ENCODE results near the gene NAALADL2.
"Not testable (repeated sequence)": the region's sequence is repeated elsewhere in the genome, so short reads cannot be mapped to it uniquely, and the experiment has no call there.

Gene NAALADL2

GRCh38 chr3:175443682-175444081 is 584.5 kb downstream of the NAALADL2 start:
- DNase-seq = no peak

DNA sequence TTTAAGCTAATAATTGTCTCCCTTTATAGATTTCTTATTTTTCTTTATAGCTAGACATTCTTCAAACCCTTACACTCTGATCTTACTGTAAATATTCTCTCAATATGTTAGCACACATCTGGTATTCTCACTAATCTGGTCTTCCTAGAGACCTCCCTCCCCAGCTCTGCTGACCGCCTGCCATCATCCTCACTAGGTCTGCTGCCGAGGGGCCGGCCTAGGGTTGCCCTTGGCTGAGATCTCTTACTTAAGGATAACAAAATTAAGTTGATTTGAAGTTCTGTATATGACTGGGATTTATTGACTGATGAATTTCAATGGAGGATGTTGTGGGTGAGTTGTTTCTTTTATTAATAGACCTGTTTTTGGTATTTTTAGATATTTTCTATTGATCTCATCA is 586.6 kb downstream of the NAALADL2 start:
- no peak for DNase-seq

- DNase-seq = no peak
Observed at GRCh38 chr3:175447521-175447920, 588.4 kb downstream of the NAALADL2 start.

- DNase-seq = no peak
Observed at GRCh38 chr3:175453361-175453760, 594.2 kb downstream of the NAALADL2 start.

DNA sequence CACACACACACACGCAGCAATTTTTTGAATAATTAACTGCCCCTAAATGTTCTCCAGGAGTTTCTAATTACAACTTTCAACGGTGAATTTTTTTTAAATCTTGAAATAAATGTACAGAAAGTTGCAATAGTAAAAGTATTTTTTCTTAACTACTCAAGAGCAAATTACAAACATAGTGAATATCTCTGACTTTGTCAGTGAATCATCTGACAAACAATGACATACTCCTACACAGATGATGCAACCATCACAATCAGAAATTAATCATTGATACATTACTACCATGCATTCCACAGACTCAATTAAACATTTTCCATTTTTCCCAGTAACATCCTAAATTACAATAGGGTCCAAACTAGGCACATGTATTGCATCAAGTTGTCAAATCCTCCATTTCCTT is 597.3 kb downstream of the NAALADL2 start:
- no peak for DNase-seq

GRCh38 chr3:175457301-175457700 is 598.2 kb downstream of the NAALADL2 start:
- DNase-seq = no peak

DNA sequence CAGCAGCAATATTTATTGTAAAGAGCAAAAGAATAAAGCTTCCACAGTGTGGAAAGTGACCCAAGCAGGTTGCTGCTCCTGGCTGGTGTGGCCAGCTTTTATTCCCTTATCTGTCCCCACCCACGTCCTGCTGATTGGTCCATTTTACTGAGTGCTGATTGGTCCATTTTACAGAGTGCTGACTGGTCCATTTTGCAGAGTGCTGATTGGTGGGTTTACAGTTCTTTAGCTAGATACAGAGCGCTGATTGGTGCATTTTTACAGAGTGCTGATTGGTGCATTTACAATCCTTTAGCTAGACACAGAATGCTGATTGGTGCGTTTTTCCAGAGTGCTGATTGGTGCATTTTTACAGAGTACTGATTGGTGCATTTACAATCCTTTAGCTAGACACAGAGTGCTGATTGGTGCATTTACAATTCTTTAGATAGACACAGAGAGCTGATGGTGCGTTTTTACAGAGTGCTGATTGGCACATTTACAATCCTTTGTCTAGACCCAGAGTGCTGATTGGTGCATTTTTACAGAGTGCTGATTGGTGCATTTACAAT is 601.8 kb downstream of the NAALADL2 start:
- DNase-seq = not testable (repeated sequence)

GRCh38 chr3:175464362-175464761 is 605.2 kb downstream of the NAALADL2 start:
- DNase-seq = no peak

DNA sequence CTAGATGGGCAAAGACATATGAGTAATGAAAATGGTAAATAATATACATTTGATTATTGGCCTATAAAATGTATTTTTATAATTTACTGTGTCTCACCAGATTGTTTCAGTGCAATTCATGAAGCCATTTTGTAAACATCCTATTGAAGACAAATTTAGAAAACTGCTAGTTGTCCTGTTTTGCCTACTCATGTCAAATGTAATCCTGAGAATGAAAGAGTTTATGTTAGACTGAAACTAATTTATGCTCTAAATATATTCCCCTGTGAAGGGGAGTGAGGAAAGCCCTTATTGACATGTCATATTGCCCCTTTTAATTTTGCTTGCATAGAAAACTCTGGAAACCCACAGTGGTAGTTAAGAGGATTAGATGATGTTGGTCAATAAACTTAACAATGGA is 610.0 kb downstream of the NAALADL2 start:
- DNase-seq = no peak

GRCh38 chr3:175475765-175476164 is 616.6 kb downstream of the NAALADL2 start:
- DNase-seq = no peak

DNA sequence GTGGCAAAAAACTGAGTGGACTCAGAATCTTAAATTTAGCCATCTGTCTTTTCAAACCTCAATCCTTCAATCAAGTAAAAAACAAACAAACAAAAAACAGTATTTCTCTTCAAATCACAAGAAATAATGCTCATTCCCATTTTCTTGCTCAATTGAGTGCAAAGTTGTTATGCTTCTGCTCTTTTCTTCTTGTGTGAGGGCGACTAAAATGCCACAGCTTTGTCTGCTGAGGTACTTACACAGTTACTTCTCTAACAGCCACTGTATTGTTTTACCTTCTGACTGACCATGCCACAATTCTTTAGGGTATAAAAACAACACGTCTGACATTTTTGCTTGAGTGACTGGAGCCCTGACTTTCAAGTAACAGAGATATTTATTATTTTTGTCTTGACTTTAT is 617.4 kb downstream of the NAALADL2 start:
- no peak for DNase-seq

DNA sequence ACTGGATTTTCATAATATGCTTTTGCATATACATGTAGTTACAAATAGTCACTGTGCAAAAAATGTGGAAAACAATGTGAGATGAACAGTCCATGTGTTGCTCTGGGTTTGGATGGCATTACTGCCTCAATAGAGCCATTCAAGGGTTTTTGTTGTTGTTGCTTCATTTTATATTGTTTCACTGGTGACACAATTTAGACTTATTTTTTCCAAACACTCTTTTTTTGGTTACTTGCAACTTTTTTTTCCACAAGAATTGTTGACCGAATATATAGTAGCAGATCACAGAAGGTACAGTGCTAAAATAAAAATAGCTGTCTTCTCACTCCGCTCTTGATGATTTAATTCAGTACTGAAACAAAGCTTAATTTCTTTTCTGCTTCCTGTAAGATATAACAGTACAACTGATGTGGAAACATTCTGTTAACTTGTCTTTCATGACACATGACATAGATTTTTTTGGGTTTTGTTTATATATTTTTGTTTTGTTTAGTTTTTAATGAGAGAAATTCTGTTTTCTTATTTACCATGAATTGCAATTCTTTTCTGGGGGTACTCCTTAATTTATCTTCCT is 618.6 kb downstream of the NAALADL2 start:
- DNase-seq = no peak

GRCh38 chr3:175478301-175478700 is 619.2 kb downstream of the NAALADL2 start:
- no peak for DNase-seq

GRCh38 chr3:175479175-175479574 is 620.0 kb downstream of the NAALADL2 start:
- DNase-seq = no peak

DNA sequence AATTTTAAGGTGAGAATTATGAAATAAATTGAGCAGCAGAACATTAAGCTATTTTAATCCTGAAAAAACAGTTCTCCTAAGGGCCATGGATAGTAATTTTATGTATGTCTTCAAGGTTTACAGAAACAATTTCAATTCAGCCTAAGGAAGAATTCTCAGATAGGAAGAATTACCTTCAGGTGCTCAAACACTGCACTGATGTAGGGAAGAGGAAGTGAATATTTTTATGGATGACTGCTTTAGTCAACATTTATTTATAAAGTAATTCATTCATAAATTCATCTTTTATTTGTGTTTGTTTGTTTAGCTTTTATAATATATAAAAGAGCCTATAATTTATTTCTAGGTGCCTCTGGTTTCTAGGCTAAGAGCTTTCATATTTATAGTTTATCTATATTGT is 620.7 kb downstream of the NAALADL2 start:
- DNase-seq = no peak

DNA sequence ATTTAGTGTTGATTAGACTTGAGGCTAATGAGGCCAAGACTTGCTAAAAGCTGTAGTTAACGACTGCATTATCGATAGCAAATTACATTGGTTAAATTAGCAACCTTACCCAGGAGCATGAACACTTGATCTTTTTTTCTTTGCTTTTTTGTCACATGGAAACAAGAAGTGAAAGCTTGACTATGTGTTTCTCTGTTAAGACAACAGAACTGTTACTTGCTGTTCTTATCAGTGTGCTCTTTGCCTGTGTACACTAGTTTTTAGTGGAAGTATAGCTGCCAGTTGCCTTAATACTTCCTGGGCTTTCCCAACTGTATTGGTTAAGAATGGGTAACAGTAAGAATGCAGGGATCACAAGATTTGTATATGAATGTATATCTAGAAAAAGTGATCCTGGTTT is 625.5 kb downstream of the NAALADL2 start:
- DNase-seq = no peak

GRCh38 chr3:175485436-175485835 is 626.3 kb downstream of the NAALADL2 start:
- DNase-seq = no peak

DNA sequence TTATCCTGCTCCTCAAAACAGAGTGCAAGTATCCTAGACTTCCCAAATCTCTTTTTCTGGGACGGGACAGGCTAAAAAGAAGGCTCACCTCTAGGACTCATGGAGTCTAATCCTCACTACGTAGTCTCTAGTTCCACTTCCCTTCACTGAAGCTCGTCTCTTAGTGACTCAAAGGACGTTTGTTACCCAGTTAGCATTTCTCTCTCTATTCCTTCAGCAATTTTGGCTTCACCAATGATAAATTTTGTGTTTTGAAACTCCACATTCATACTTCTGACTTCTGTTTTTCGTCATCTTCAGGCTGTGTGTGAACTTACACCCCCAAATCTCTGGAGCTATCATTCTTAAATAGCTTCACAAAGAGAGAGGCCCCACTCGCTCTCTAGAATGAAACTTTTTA is 627.1 kb downstream of the NAALADL2 start:
- no peak for DNase-seq

GRCh38 chr3:175489406-175489805 is 630.3 kb downstream of the NAALADL2 start:
- DNase-seq = no peak

- DNase-seq = no peak
Observed at GRCh38 chr3:175493301-175493700, 634.2 kb downstream of the NAALADL2 start.

- DNase-seq = peak; percentile 26
Observed at GRCh38 chr3:175495331-175495730, 636.2 kb downstream of the NAALADL2 start.

DNA sequence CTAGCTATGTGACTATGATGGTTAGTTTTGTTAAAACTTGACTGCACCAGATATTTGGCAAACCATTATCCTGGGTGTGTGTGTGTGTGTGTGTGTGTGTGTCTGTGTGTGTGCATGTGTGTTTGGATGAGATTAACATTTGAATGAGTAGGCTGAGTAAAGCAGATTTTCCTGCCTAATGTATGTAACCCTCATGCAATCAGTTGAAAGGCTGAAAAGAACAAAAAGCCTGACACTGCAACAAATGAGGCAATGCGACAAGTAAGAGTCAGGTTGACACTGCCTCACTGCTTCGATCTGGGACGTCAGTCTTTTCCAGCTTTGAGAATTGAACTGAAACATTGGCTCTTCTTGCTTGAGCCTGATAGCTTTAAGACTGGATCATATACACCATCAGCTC is 643.0 kb downstream of the NAALADL2 start:
- no peak for DNase-seq

GRCh38 chr3:175511219-175511785 is 652.2 kb downstream of the NAALADL2 start:
- DNase-seq = no peak

DNA sequence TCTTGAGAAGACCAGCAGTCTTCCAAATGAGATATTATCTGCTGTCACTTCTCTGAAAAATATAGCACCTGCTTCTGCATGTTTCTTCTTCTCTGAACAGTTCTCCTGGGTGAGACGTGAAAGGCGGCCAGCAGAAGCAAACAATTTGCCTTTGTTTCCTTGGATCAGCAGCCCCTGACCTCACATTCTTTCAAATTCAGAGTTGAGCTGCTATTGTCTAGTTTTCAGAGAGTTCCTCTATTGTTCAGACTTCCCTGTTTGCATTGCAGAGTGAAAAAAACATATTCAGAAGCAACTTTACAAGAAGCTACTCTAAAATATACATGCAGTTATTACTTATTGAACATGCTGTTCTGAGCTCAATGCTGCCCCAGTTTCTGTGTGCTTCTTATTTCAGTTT is 653.6 kb downstream of the NAALADL2 start:
- DNase-seq = no peak

DNA sequence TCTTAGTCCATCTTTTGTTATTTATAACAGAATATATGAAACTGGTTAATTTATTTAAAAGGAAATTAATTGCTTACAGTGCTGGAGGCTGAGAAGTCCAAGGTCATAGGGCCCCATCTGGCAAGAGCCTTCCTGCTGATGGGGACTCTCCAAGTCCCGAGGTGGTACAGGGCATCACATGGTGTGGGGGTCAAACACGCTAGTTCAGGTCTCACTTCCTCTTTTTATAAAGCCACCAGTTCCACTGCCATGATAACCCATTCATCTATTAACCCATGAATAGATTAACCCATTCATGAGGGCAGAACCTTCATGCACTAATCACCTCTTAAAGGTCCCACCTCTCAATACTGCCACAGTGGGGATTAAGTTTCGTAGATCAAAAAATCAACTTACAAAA is 659.3 kb downstream of the NAALADL2 start:
- no peak for DNase-seq
